GM12864 (cell line): ENCODE data around the gene TMSB15B.
"Not testable (repeated sequence)": the region's sequence is repeated elsewhere in the genome, so short reads cannot be mapped to it uniquely, and the experiment has no call there.

Experiments used
- DNase-seq: peaks from one replicate; pipeline ENCODE4 v3.0.0-alpha.2; 2011; ENCODE audit warnings: low read depth
- H3K4me3 ChIP-seq: 2 replicates; pipeline ENCODE4 v1.5.1; 2011; ENCODE audit warnings: mild to moderate bottlenecking, low read depth, low read length, control low read depth
- CTCF ChIP-seq: IDR thresholded peaks from 2 replicates; pipeline ENCODE4 v1.5.1; 2011; ENCODE audit warnings: low read depth, mild to moderate bottlenecking, moderate library complexity, low read length, control low read depth, inconsistent platforms; ENCODE audit errors: missing control alignments

The TMSB15B gene

GRCh38 chrX:103962411-103963278 lies at the start of gene TMSB15B:
TMSB15B (plus strand) TSS chrX:103962627.
- DNase-seq: not testable (repeated sequence)

GRCh38 chrX:103913356-103914020 lies 48.9 kb upstream of the TMSB15B start:
- H3K4me3 ChIP-seq: no peak overlapping the region
- TF ChIP-seq CTCF: no peak
- DNase-seq: no peak

More at GRCh38 chrX:103962411-103963278, at the start of gene TMSB15B:
- H3K4me3 ChIP-seq: not testable (repeated sequence)

GRCh38 chrX:103918050-103918449 lies 44.4 kb upstream of the TMSB15B start:
- DNase-seq: peak; percentile 19
- TF ChIP-seq CTCF: peak; percentile 66
- peak overlapping the region; percentile 63 for H3K4me3 ChIP-seq

GRCh38 chrX:103918571-103919269 lies 43.7 kb upstream of the TMSB15B start:
- no peak for TF ChIP-seq CTCF
- DNase-seq: peak; percentile 29
- peak overlapping the region; percentile 63 for H3K4me3 ChIP-seq

GRCh38 chrX:103919270-103919637 lies 43.2 kb upstream of the TMSB15B start:
- peak overlapping the region; percentile 63 for H3K4me3 ChIP-seq
- DNase-seq: peak; percentile 19
- peak; percentile 48 for TF ChIP-seq CTCF

GRCh38 chrX:103920515-103920914 lies 41.9 kb upstream of the TMSB15B start:
- DNase-seq: not testable (repeated sequence)
- H3K4me3 ChIP-seq: peak overlapping the region; percentile 63

- no peak for DNase-seq
- no peak overlapping the region for H3K4me3 ChIP-seq
- no peak for TF ChIP-seq CTCF
These were observed 35.4 kb upstream of the TMSB15B start for GRCh38 chrX:103927030-103927429.
